ENCODE results near the gene PCSK4.

DNA sequence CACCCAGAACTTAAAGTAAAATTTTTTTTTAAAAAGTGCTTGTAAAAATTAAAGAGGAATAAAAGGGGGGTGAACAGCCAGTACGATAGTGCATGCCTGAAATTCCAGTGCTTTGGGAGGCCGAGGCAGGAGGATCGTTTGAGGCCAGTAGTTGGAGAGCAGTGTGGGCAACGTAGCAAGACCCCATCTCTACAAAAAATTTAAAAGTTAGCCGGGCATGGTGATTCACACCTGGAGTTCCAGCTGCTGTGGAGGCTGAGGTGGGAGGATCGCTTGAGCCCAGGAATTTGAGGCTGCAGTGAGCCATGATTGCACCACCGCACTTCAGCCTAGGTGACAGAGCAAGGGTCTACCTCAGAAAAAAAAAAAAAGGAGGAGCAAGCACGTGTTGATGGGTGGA, 14.9 kb upstream of the PCSK4 start:
- TF ChIP-seq TAF1 (IDR thresholded peaks at IDR 0.05; ENCODE audit: borderline replicate concordance, low read depth, low read length) (no peak), POLR2A (IDR thresholded peaks at IDR 0.05; ENCODE audit: low read depth, low read length) (no peak), POLR2AphosphoS5 (IDR thresholded peaks at IDR 0.05; ENCODE audit: low read depth, low read length) (no peak)

Data from GM12892 (cell line).